HepG2 (cell line): ENCODE measurements around the gene KIAA0930. TPM values are rescaled to one million over a fixed set of nuclear protein-coding genes. Genes with fewer than 3 reads are reported as not detected.

ENCODE experiments used
- ASH2L ChIP-seq: fragments of 300-600, 200-600 bp; sonication (generic); IDR thresholded peaks from 2 replicates; pipeline ENCODE4 v1.7.0; 2017; ENCODE audit warnings: low read depth, mild to moderate bottlenecking, moderate library complexity, mixed read lengths, low read length; ENCODE audit not compliant: insufficient read length
- ATF2 ChIP-seq: sonication (generic); formaldehyde crosslinking; IDR thresholded peaks from 2 replicates; pipeline ENCODE4 v1.4.0; 2020; ENCODE audit warnings: missing genetic modification reagents
- CTCF ChIP-seq: sonication (generic); formaldehyde crosslinking; IDR thresholded peaks from 2 replicates; pipeline ENCODE4 v1.5.0; 2020; ENCODE audit warnings: mild to moderate bottlenecking, missing genetic modification reagents, moderate library complexity
- NAIF1 ChIP-seq: sonication (generic); formaldehyde crosslinking; IDR thresholded peaks from 2 replicates; pipeline ENCODE4 v1.5.0; 2020; ENCODE audit warnings: mild to moderate bottlenecking, missing genetic modification reagents, borderline replicate concordance
- NFE2L1 ChIP-seq: sonication (generic); formaldehyde crosslinking; IDR thresholded peaks from 2 replicates; pipeline ENCODE4 v1.4.0; 2020; ENCODE audit warnings: missing genetic modification reagents, mild to moderate bottlenecking, borderline replicate concordance
- PHF21A ChIP-seq: sonication (generic); formaldehyde crosslinking; IDR thresholded peaks from 2 replicates; pipeline ENCODE4 v1.5.0; 2020; ENCODE audit warnings: mild to moderate bottlenecking, missing genetic modification reagents
- PHF5A ChIP-seq: IDR thresholded peaks from one replicate; pipeline ENCODE4 v1.6.1; 2018; ENCODE audit warnings: low read depth, missing genetic modification reagents; ENCODE audit not compliant: unreplicated experiment
- RFX3 ChIP-seq: IDR thresholded peaks from 2 replicates; pipeline ENCODE4 v1.6.1; 2016; ENCODE audit warnings: missing biosample characterization, missing genetic modification reagents
- RNF219 ChIP-seq: sonication (generic); formaldehyde crosslinking; IDR thresholded peaks from 2 replicates; pipeline ENCODE4 v1.5.0; 2020; ENCODE audit warnings: mild to moderate bottlenecking, missing genetic modification reagents
- TBX2 ChIP-seq: sonication (generic); formaldehyde crosslinking; IDR thresholded peaks from 2 replicates; pipeline ENCODE4 v1.5.0; 2020; ENCODE audit warnings: missing genetic modification reagents, mild to moderate bottlenecking, borderline replicate concordance
- XRCC5 ChIP-seq: fragments of 200-400 bp; formaldehyde crosslinking; optimal IDR thresholded peaks from 2 replicates; pipeline ENCODE3; 2017; ENCODE audit warnings: mild to moderate bottlenecking, low read length
- ZFP91 ChIP-seq: sonication (generic); formaldehyde crosslinking; IDR thresholded peaks from 2 replicates; pipeline ENCODE4 v1.9.0; 2022; ENCODE audit warnings: missing genetic modification reagents, mild to moderate bottlenecking, borderline replicate concordance
- ZNF17 ChIP-seq: sonication (generic); formaldehyde crosslinking; IDR thresholded peaks from 2 replicates; pipeline ENCODE4 v1.5.0; 2020; ENCODE audit warnings: mild to moderate bottlenecking, missing genetic modification reagents
- ZNF280D ChIP-seq: sonication (generic); formaldehyde crosslinking; IDR thresholded peaks from 2 replicates; pipeline ENCODE4 v1.5.1; 2020; ENCODE audit warnings: mild to moderate bottlenecking, missing genetic modification reagents
- ZNF326 ChIP-seq: sonication (generic); formaldehyde crosslinking; IDR thresholded peaks from 2 replicates; pipeline ENCODE4 v1.4.0; 2020; ENCODE audit warnings: missing genetic modification reagents, borderline replicate concordance
- ZNF350 ChIP-seq: sonication (generic); formaldehyde crosslinking; IDR thresholded peaks from 2 replicates; pipeline ENCODE4 v1.4.0; 2020; ENCODE audit warnings: mild to moderate bottlenecking, low read depth, missing genetic modification reagents, borderline replicate concordance
- ZNF782 ChIP-seq: sonication (generic); formaldehyde crosslinking; IDR thresholded peaks from 2 replicates; pipeline ENCODE4 v1.4.0; 2020; ENCODE audit warnings: missing genetic modification reagents, mild to moderate bottlenecking, borderline replicate concordance
- ZNF878 ChIP-seq: sonication (generic); formaldehyde crosslinking; IDR thresholded peaks from 2 replicates; pipeline ENCODE4 v1.8.1; 2023; ENCODE audit warnings: mild to moderate bottlenecking, missing genetic modification reagents, moderate library complexity
- polyA plus RNA-seq, 8 experiments: library from polyadenylated mRNA; depleted of rRNA in 3 of 8; stranded (reverse) in 7 of 8; unstranded in 1 of 8; fragments of >200 nt; fragmentation: Illumina TruSeq in 4 of 8; extraction: Trizol in 4 of 8; gene quantifications; 2 replicates each; pipeline versions ENCODE4 v1.2.1 to v1.2.3, GENCODE V29; 2011 to 2016; ENCODE audit warnings: low read depth in 4 of 8, missing spikeins in 1 of 8, mixed read lengths in 1 of 8; ENCODE audit not compliant: insufficient read depth in 1 of 8
- total RNA-seq, 5 experiments: library from RNA; depleted of rRNA; stranded (reverse); fragments of >200 nt; fragmentation: Illumina TruSeq; extraction: Trizol; gene quantifications; 2 replicates each; pipeline ENCODE4 v1.2.3, GENCODE V29; 2016; ENCODE audit warnings: low read depth in 1 of 5

KIAA0930 gene
- total and polyA plus RNA-seq, 2 of the 13 experiments (the other 11 are each of a cell fraction or from before 2014, with no cell fraction given): 27.0 to 38.2 TPM

- TF ChIP-seq PHF5A (CRISPR knock-in tag) (no peak), ZNF350 (CRISPR knock-in tag) (no peak), CTCF (CRISPR knock-in tag) (peak; percentile 75), ZFP91 (CRISPR knock-in tag) (0 out of 2 replicates have a peak, but pooled peaks have one; percentile 16), RNF219 (CRISPR knock-in tag) (no peak), NAIF1 (no peak), PHF21A (CRISPR knock-in tag) (no peak), ZNF782 (no peak), XRCC5 (peak; percentile 14), ZNF280D (CRISPR knock-in tag) (no peak), TBX2 (CRISPR knock-in tag) (no peak), ASH2L (no peak), ATF2 (CRISPR knock-in tag) (no peak), ZNF326 (no peak), RFX3 (CRISPR knock-in tag) (peak; percentile 59; the same call in 1 of the 2 replicates), NFE2L1 (CRISPR knock-in tag) (no peak), ZNF878 (CRISPR knock-in tag) (no peak), ZNF17 (CRISPR knock-in tag) (no peak)
These were observed 31.5 kb downstream of the KIAA0930 start (continued) for GRCh38 chr22:45208993-45209838.
